PFSK-1 (cell line): Measurements from ENCODE around the gene CWC15.

Source experiments
- POLR2AphosphoS5 ChIP-seq: IDR thresholded peaks from 2 replicates; pipeline ENCODE4 v1.6.1; 2012; ENCODE audit warnings: low read depth, mild to moderate bottlenecking, control low read depth, low read length, moderate library complexity
- SIN3A ChIP-seq: IDR thresholded peaks from 2 replicates; pipeline ENCODE4 v1.6.1; 2012; ENCODE audit warnings: mild to moderate bottlenecking, low read length, moderate library complexity, borderline replicate concordance; ENCODE audit not compliant: insufficient read depth
- TAF1 ChIP-seq: IDR thresholded peaks from 2 replicates; pipeline ENCODE4 v1.6.1; 2012; ENCODE audit warnings: low read length, control low read depth, borderline replicate concordance; ENCODE audit not compliant: insufficient read depth

DNA sequence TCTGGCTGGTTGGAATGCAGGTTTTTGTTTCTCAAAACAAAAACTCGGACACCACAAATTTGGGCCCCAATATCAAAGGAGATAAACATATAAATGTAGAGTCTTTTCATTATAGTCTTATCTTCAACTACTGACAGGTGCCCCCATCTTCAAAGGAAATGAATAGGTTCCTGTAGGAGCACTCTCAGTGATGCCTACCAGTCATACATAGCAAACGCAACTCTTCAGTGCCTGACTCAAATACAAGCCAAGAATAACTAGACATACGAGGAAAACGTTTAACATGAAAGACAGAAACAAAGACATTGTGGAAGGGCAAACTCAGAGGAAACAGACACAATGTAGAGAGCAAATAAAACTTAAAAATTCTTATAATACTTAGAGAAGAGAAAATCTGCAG, 14.0 kb upstream of the CWC15 start:
- TF ChIP-seq POLR2AphosphoS5 (no peak), TAF1 (no peak), SIN3A (no peak)
